Activated CD8-positive, alpha-beta memory T cell treated with anti-CD3 and anti-CD28 coated beads, Interleukin-2, amount 50 U/mL, for 48 hours (primary cell): ENCODE results near the gene C9orf153.
"Not testable (repeated sequence)": the region's sequence is repeated elsewhere in the genome, so short reads cannot be mapped to it uniquely, and the experiment has no call there.

Source experiments
- DNase-seq: peaks from one replicate; pipeline ENCODE4 v3.0.0-alpha.2; 2020

Gene C9orf153

DNA sequence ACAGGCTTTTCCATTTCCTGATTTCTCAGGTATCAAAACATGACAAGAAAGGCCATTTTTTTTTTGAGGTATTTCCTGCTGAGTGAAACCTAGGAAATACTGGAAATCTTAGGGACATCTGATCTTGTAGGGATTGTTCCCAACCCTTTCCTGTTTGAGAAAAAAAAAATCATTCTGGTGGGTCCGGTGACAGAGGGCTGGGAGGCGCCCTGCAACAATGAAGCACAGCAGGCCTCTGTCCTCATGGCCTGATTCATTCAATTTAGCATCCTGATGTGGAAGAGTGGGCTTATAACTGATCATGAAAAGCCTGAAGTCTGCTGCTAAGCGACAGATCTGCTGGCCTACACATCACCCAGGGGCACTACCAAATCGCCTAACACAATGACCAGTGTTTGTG, 3.0 kb upstream of the C9orf153 start:
- no peak for DNase-seq

- no peak for DNase-seq
Measured at GRCh38 chr9:86257391-86257790, 2.1 kb downstream of the C9orf153 start.

- no peak for DNase-seq
Measured at GRCh38 chr9:86256653-86257052, 2.8 kb downstream of the C9orf153 start.

- DNase-seq, result no peak
Measured at GRCh38 chr9:86253577-86253976, 5.9 kb downstream of the C9orf153 start.

- DNase-seq, result no peak
Measured at GRCh38 chr9:86252870-86253269, 6.6 kb downstream of the C9orf153 start.

- no peak for DNase-seq
Measured at GRCh38 chr9:86250123-86250522, 9.3 kb downstream of the C9orf153 start.

GRCh38 chr9:86248746-86249145, 10.7 kb downstream of the C9orf153 start:
- DNase-seq, result no peak

GRCh38 chr9:86246752-86247161, 12.7 kb downstream of the C9orf153 start:
- no peak for DNase-seq

DNA sequence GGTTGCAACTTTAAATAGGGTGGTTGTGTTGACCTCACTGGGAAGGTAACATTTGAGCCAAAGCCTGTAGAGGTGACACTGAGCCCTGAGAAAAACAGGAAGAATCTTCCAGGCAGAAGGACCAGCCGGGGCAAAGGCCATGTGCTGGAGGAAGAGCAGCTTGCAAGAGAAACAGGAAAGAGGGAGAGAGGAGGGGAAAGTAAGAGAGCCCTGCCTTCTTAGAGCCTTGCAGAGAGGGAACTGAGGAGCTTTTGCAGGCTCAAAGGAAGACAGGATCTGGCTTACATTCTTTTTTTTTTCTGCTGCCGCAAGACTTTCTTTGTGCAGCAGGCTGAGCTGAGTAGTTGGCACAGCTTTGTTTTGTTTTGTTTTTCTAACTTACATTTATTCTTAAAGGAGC, 17.4 kb downstream of the C9orf153 start:
- DNase-seq, result no peak

DNA sequence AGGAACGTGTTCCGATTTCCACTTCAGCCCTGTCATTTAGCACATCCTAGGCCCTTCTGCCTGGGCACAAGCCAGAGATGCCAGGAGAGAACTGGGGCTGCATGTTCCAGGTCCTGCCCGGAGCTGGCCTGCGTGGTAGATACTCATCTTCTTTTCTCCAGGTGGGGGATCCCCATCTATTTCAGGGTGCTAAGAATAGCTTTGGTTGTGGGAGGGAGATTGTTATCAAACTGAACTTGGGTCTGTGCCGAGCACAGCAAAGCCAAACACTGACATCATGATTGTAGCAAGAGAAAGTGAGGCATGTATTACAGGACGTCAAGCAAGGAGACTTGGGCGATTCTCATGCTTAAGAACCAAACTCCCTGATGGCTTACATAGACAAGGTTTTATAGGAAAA, 18.2 kb downstream of the C9orf153 start:
- no peak for DNase-seq

- no peak for DNase-seq
Measured at GRCh38 chr9:86238861-86239770, 20.3 kb downstream of the C9orf153 start.

DNA sequence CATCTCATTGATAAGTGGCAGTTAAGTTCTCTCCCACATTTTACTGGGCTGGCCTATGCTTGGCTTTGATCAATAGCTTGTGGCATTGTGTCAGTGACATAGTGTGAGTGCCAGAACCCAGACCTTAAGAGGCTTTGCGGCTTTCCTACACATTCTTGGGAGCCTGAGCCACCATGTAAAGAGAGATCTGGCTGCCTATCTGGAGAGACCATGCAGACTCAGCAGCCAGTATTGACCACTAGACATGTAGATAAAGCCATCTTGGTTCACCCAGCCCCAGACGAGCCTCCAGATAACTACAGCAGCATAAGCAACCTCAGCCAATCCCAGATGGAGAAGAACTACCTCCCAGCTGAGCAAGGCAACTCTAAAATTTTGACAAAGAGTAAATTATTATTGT, 28.6 kb downstream of the C9orf153 start:
- no peak for DNase-seq

DNA sequence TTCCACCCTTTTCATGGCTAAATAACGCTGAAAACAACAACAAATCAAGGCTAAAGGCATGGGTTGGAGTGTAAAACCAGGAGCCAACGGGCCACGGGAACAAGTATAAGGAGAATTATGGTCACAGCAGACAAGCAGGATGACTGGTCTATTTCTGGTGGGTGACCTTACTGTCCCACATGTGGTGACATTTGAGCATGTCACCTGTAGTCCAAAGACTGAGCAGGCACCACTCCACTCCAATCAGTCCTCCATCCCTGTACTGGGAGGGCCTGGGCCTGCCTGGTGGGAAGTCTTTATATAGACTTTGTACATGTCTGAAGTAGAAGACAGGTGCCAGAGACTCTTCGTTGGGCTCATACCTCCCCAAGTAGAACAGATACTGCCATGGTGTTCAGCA, 36.8 kb downstream of the C9orf153 start:
- no peak for DNase-seq

GRCh38 chr9:86219606-86220005, 39.9 kb downstream of the C9orf153 start:
- no peak for DNase-seq

GRCh38 chr9:86217076-86217755, 42.2 kb downstream of the C9orf153 start:
- DNase-seq, result no peak

- DNase-seq, result no peak
Measured at GRCh38 chr9:86207193-86207592, 52.3 kb downstream of the C9orf153 start.

DNA sequence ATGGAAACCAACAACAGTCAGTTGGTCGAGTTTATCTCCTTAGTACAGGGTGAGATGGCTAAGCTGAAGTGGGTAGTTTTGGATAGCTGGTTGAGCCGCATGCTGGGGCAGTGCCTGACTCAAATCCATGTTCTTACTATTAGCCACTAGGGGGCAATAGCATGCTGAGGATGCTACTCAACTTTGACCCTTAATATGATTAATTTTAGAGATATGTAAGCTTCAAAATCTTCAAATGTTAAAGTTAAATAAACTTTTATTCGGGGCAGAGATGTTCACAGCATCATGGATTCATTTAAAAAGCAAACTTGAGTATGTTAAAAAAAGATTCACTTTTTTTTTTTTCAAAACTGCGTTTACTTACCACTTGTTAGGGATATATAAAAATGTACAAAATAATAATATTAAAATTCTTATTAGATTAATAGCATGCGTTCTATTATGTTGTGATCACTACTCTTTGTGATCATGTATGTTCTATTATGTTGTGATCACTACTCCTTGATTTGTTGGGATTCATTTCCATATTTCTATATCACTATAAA, 57.0 kb downstream of the C9orf153 start:
- DNase-seq, result no peak

- no peak for DNase-seq
Measured at GRCh38 chr9:86201474-86202337, 57.8 kb downstream of the C9orf153 start.

- no peak for DNase-seq
Measured at GRCh38 chr9:86200599-86201162, 58.8 kb downstream of the C9orf153 start.

- DNase-seq, result no peak
Measured at GRCh38 chr9:86193088-86193487, 66.4 kb downstream of the C9orf153 start.

DNA sequence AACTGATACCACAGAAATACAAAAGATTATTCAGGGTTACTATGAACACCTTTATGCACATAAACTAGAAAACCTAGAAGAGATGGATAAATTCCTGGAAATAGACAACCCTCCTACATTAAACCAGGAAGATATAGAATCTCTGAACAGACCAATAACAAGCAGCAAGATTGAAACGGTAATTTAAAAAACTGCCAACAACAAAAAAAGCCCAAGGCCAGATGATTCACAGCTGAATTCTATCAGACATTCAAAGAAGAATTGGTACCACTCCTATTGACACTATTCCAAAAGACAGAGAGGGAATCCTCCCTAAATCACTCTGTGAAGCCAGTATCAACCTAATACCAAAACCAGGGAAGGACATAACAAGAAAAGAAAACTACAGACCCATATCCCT, 68.8 kb downstream of the C9orf153 start:
- not testable (repeated sequence) for DNase-seq

- no peak for DNase-seq
Measured at GRCh38 chr9:86187121-86187520, 72.3 kb downstream of the C9orf153 start.

GRCh38 chr9:86186696-86187095, 72.8 kb downstream of the C9orf153 start:
- DNase-seq, result no peak
